Parathyroid adenoma (tissue), 2 donors: ENCODE data around the gene EXD3.
A peak's percentile ranks its signal among the peaks of the same experiment; 100 is the strongest.
"Not testable (repeated sequence)": the region's sequence is repeated elsewhere in the genome, so short reads cannot be mapped to it uniquely, and the experiment has no call there.

Experiments used
- H2AFZ ChIP-seq: fragments of 300-600 bp; sonication (generic); one replicate; pipeline ENCODE4 v1.7.0; 2017; ENCODE audit warnings: antibody characterized with exemption, mild to moderate bottlenecking
- H3K27ac ChIP-seq: fragments of 300-600 bp; sonication (generic); one replicate; pipeline ENCODE4 v1.7.0; 2017
- H3K27me3 ChIP-seq: fragments of 300-600 bp; sonication (generic); one replicate; pipeline ENCODE4 v1.7.0; 2017; ENCODE audit warnings: low read length; ENCODE audit not compliant: control insufficient read depth, insufficient read depth
- H3K36me3 ChIP-seq: fragments of 300-600 bp; sonication (generic); one replicate; pipeline ENCODE4 v1.7.0; 2017; ENCODE audit warnings: low read length; ENCODE audit not compliant: control insufficient read depth, insufficient read depth
- H3K4me1 ChIP-seq: fragments of 300-600 bp; sonication (generic); one replicate; pipeline ENCODE4 v1.7.0; 2017; ENCODE audit warnings: control low read depth
- H3K4me2 ChIP-seq: fragments of 300-600 bp; sonication (generic); one replicate; pipeline ENCODE4 v1.7.0; 2017; ENCODE audit warnings: low read length
- H3K4me3 ChIP-seq: fragments of 300-600 bp; sonication (generic); one replicate; pipeline ENCODE4 v1.7.0; 2017; ENCODE audit warnings: low read depth, low read length
- H3K79me2 ChIP-seq: fragments of 300-600 bp; sonication (generic); one replicate; pipeline ENCODE4 v1.7.0; 2017; ENCODE audit warnings: control low read depth
- H3K9ac ChIP-seq: fragments of 300-600 bp; sonication (generic); one replicate; pipeline ENCODE4 v1.7.0; 2017; ENCODE audit warnings: mild to moderate bottlenecking
- H3K9me3 ChIP-seq: fragments of 300-600 bp; sonication (generic); one replicate; pipeline ENCODE4 v1.7.0; 2017; ENCODE audit warnings: low read length; ENCODE audit not compliant: control insufficient read depth
- TF ChIP-seq, protein P1 (sequence below): fragments of 300-600 bp; sonication (generic); IDR thresholded peaks from one replicate; pipeline ENCODE4 v1.7.0; 2017; ENCODE audit warnings: antibody characterized with exemption, mild to moderate bottlenecking
- donor health status: primary hyperparathyroidism.

The EXD3 gene

DNA sequence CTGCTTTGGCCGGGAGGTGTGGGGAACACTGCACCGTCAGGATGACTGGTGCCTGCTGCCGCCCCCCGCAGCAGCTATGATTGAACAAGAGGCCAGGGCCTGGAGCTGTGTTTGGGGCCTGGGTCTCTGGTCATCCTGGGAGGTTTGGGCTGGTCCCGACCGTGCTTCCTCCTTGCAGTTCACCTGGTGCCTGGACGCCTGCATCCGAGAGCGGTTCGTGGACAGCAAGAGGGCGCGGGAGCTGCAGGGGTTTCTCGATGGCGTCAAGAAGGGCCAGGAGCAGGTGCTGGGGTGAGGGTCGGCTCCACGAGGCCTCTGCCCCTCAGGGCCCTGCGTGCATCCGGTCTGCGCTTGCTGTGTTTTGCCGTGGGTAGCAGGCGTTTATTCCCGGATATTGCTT lies 158.9 kb downstream of the EXD3 start:
- H3K9ac ChIP-seq, result no peak overlapping the region
- H3K27ac ChIP-seq, result no peak overlapping the region
- peaks cover 4% of the 10 kb centered on the region for H3K4me1 ChIP-seq
- H3K79me2 ChIP-seq, result no peaks in the 10 kb centered on the region
- no peaks in the 10 kb centered on the region for H3K36me3 ChIP-seq
- H2AFZ ChIP-seq, result no peak overlapping the region
- no peaks in the 10 kb centered on the region for H3K9me3 ChIP-seq
- H3K4me3 ChIP-seq, result no peak overlapping the region
- no peaks in the 10 kb centered on the region for H3K27me3 ChIP-seq
- TF ChIP-seq, protein P1, sequence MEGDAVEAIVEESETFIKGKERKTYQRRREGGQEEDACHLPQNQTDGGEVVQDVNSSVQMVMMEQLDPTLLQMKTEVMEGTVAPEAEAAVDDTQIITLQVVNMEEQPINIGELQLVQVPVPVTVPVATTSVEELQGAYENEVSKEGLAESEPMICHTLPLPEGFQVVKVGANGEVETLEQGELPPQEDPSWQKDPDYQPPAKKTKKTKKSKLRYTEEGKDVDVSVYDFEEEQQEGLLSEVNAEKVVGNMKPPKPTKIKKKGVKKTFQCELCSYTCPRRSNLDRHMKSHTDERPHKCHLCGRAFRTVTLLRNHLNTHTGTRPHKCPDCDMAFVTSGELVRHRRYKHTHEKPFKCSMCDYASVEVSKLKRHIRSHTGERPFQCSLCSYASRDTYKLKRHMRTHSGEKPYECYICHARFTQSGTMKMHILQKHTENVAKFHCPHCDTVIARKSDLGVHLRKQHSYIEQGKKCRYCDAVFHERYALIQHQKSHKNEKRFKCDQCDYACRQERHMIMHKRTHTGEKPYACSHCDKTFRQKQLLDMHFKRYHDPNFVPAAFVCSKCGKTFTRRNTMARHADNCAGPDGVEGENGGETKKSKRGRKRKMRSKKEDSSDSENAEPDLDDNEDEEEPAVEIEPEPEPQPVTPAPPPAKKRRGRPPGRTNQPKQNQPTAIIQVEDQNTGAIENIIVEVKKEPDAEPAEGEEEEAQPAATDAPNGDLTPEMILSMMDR, result no peak
- no peak overlapping the region for H3K4me2 ChIP-seq

DNA sequence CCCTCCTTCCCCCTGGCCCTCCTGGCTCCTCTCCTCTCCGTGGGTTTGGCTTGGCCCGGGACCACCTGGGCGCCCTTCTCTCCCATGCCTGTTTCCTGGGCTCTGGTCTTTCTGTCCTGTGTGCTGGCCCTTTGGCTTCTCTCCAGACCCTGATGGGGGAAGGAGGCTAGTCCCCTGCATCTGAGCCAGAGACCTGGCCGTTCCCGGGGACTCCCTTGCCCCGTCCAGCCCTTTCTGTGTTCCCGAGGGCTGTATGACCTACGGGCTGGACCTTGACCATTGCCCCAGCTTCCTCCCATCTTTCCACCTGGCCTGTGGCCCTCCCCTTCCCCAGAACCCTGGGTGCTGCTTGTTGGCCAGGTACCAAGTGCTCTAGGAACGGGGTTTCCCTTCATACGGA lies 159.5 kb downstream of the EXD3 start:
- Histone ChIP-seq H3K4me3 (no peak overlapping the region), H3K4me1 (peaks cover under 1% of the 10 kb centered on the region), H3K36me3 (no peaks in the 10 kb centered on the region), H3K27ac (no peak overlapping the region), H3K4me2 (no peak overlapping the region), H3K27me3 (no peaks in the 10 kb centered on the region), H3K9me3 (no peaks in the 10 kb centered on the region), H2AFZ (no peak overlapping the region), H3K79me2 (no peaks in the 10 kb centered on the region), H3K9ac (no peak overlapping the region)
- TF ChIP-seq, protein P1, result no peak

DNA sequence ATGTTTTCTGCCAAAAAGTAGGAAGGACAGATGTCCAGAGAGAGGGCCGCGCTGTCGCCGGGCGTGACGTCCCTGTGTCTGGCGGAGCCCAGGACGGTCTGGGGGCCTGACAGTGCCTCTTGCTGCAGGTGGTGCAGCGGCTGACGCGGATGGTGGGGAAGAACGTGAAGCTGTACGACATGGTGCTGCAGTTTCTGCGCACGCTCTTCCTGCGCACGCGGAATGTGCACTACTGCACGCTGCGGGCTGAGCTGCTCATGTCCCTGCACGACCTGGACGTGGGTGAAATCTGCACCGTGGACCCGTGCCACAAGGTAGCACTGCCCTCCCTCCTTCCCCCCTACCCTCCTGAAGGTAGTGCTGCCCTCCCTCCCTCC lies 160.1 kb downstream of the EXD3 start:
- Histone ChIP-seq H3K9ac (no peak overlapping the region), H3K36me3 (no peaks in the 10 kb centered on the region)

DNA sequence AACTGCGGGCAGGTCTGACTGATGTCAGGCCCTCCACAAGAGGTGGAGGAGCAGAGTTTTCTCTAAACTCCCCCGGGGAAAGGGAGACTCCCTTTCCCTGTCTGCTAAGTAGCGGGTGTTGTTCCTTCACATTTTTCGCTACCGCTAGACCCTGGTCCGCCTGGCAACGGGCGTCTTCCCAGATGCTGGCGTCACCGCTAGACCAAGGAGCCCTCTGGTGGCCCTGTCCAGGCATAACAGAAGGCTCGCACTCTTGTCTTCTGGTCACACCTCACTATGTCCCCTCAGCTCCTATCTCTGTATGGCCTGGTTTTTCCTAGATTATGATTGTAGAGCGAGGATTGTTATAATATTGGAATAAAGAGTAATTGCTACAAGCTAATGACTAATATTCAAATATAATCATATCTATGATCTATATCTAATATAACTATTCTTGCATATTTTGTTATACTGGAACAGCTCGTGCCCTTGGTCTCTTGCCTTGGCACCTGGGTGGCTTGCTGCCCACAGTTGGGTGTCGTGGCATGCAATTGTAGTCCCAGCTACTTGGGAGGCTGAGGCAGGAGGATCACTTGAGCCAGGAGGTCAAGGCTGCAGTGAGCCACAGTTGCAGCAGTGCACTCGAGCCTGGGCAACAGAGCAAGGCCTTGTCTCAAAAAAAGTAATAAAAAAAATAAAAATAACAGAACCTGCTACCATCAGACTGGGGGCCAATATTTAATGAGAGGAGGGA lies 160.6 kb downstream of the EXD3 start:
- H3K36me3 ChIP-seq, H3K4me1 ChIP-seq, H3K4me3 ChIP-seq, H3K4me2 ChIP-seq, H3K27me3 ChIP-seq, H3K79me2 ChIP-seq, H3K27ac ChIP-seq, H3K9ac ChIP-seq, H2AFZ ChIP-seq, H3K9me3 ChIP-seq: not testable (repeated sequence)
- TF ChIP-seq, protein P1, result peak; percentile 31

More for the DNA sequence above, 160.1 kb downstream of the EXD3 start:
- TF ChIP-seq, protein P1, result no peak
- no peak overlapping the region for H3K4me2 ChIP-seq
- H3K9me3 ChIP-seq, result no peaks in the 10 kb centered on the region
- no peaks in the 10 kb centered on the region for H3K79me2 ChIP-seq
- no peaks in the 10 kb centered on the region for H3K27me3 ChIP-seq
- no peak overlapping the region for H3K27ac ChIP-seq
- no peak overlapping the region for H2AFZ ChIP-seq
- no peaks in the 10 kb centered on the region for H3K4me1 ChIP-seq
- H3K4me3 ChIP-seq, result no peak overlapping the region
